Measurements from ENCODE around the gene MAZ. TPM values are rescaled to one million over a fixed set of nuclear protein-coding genes. Genes with fewer than 3 reads are reported as not detected.

Gene MAZ
- total RNA-seq, 1 donor from 2014 or later = 304 TPM

GRCh38 chr16:29834079-29834478 is 27.8 kb downstream of the MAZ start:
- Mint-ChIP-seq H3K36me3 (ENCODE audit: unreplicated experiment) (peaks cover 39% of the 10 kb centered on the region), H3K4me3 (ENCODE audit: unreplicated experiment) (no peak overlapping the region)

GRCh38 chr16:29835926-29836325 is 29.6 kb downstream of the MAZ start:
- H3K27ac Mint-ChIP-seq (ENCODE audit: unreplicated experiment) = no peak overlapping the region
- no peak for TF ChIP-seq CTCF (IDR thresholded peaks at IDR 0.05)
- peaks cover 49% of the 10 kb centered on the region for H3K36me3 Mint-ChIP-seq (ENCODE audit: unreplicated experiment)
- DNase-seq (ENCODE audit: extremely low spot score, unreplicated experiment) = no peak
- H3K4me1 Mint-ChIP-seq (ENCODE audit: unreplicated experiment) = no peaks in the 10 kb centered on the region
- no peaks in the 10 kb centered on the region for H3K9me3 Mint-ChIP-seq (ENCODE audit: unreplicated experiment)
- H3K27me3 Mint-ChIP-seq (ENCODE audit: unreplicated experiment) = no peaks in the 10 kb centered on the region
- no peak overlapping the region for H3K4me3 Mint-ChIP-seq (ENCODE audit: unreplicated experiment)

More at GRCh38 chr16:29834079-29834478, 27.8 kb downstream of the MAZ start:
- no peak for TF ChIP-seq CTCF (IDR thresholded peaks at IDR 0.05)
- no peaks in the 10 kb centered on the region for H3K27me3 Mint-ChIP-seq (ENCODE audit: unreplicated experiment)
- no peak for DNase-seq (ENCODE audit: extremely low spot score, unreplicated experiment)
- H3K9me3 Mint-ChIP-seq (ENCODE audit: unreplicated experiment) = no peaks in the 10 kb centered on the region
- no peak overlapping the region for H3K27ac Mint-ChIP-seq (ENCODE audit: unreplicated experiment)
- H3K4me1 Mint-ChIP-seq (ENCODE audit: unreplicated experiment) = no peaks in the 10 kb centered on the region

- no peak for TF ChIP-seq CTCF (IDR thresholded peaks at IDR 0.05)
- DNase-seq (ENCODE audit: extremely low spot score, unreplicated experiment) = no peak
- Mint-ChIP-seq H3K4me3 (ENCODE audit: unreplicated experiment) (no peak overlapping the region), H3K27ac (ENCODE audit: unreplicated experiment) (no peak overlapping the region), H3K27me3 (ENCODE audit: unreplicated experiment) (no peaks in the 10 kb centered on the region), H3K36me3 (ENCODE audit: unreplicated experiment) (peaks cover 47% of the 10 kb centered on the region), H3K9me3 (ENCODE audit: unreplicated experiment) (no peaks in the 10 kb centered on the region), H3K4me1 (ENCODE audit: unreplicated experiment) (no peaks in the 10 kb centered on the region)
Observed at GRCh38 chr16:29836623-29837022, 30.3 kb downstream of the MAZ start.

GRCh38 chr16:29837841-29838240 is 31.5 kb downstream of the MAZ start:
- Mint-ChIP-seq H3K9me3 (ENCODE audit: unreplicated experiment) (no peaks in the 10 kb centered on the region), H3K27ac (ENCODE audit: unreplicated experiment) (no peak overlapping the region), H3K36me3 (ENCODE audit: unreplicated experiment) (peaks cover 46% of the 10 kb centered on the region), H3K4me3 (ENCODE audit: unreplicated experiment) (no peak overlapping the region), H3K4me1 (ENCODE audit: unreplicated experiment) (no peaks in the 10 kb centered on the region), H3K27me3 (ENCODE audit: unreplicated experiment) (no peaks in the 10 kb centered on the region)
- no peak for DNase-seq (ENCODE audit: extremely low spot score, unreplicated experiment)
- TF ChIP-seq CTCF (IDR thresholded peaks at IDR 0.05) = no peak

DNA sequence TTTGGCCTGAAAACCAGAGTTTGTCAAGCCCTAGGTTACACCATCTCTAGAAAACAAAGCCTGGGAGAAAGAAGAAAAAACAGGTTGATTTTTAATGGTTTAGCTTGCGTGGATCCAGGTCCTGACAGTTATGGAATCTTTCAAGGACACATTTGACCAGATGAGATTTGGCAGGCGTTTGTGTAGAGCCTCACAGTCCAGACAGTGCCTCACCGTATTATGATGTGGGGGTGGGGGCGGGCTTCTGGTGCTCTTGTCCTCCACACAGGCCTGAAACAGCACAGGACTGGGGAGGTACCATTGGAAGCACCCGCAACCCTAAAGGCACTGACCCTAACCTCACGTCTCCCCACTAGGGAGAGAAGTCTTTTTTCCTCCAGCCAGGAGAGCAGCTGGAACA is 33.5 kb downstream of the MAZ start:
- H3K27ac Mint-ChIP-seq (ENCODE audit: unreplicated experiment) = no peak overlapping the region
- DNase-seq (ENCODE audit: extremely low spot score, unreplicated experiment) = no peak
- no peak for TF ChIP-seq CTCF (IDR thresholded peaks at IDR 0.05)
- no peak overlapping the region for H3K4me3 Mint-ChIP-seq (ENCODE audit: unreplicated experiment)
- H3K27me3 Mint-ChIP-seq (ENCODE audit: unreplicated experiment) = no peaks in the 10 kb centered on the region
- H3K9me3 Mint-ChIP-seq (ENCODE audit: unreplicated experiment) = no peaks in the 10 kb centered on the region
- H3K4me1 Mint-ChIP-seq (ENCODE audit: unreplicated experiment) = no peaks in the 10 kb centered on the region
- peaks cover 43% of the 10 kb centered on the region for H3K36me3 Mint-ChIP-seq (ENCODE audit: unreplicated experiment)

Data from osteocyte (in vitro differentiated cells).